Suppressor macrophage treated with lipopolysaccharide for 4 hours (primary cell): ENCODE data around the gene PRSS50.
"Not testable (repeated sequence)": the region's sequence is repeated elsewhere in the genome, so short reads cannot be mapped to it uniquely, and the experiment has no call there.

Experiments
- DNase-seq: peaks from one replicate; pipeline ENCODE4 v3.0.0-alpha.2; 2020

PRSS50 gene

GRCh38 chr3:46717447-46718231 lies at the start of gene PRSS50:
Gene PRSS50 (minus strand): TSS chr3:46717869. CDS start chr3:46717824, 45 bp downstream.
- no peak for DNase-seq

- DNase-seq, result no peak
Measured at GRCh38 chr3:46764206-46764605, 46.5 kb upstream of the PRSS50 start.

- no peak for DNase-seq
Measured at GRCh38 chr3:46763178-46763577, 45.5 kb upstream of the PRSS50 start.

GRCh38 chr3:46759239-46760167 lies 41.8 kb upstream of the PRSS50 start:
- DNase-seq, result no peak

- no peak for DNase-seq
Measured at GRCh38 chr3:46756642-46757041, 39.0 kb upstream of the PRSS50 start.

GRCh38 chr3:46755646-46756045 lies 38.0 kb upstream of the PRSS50 start:
- no peak for DNase-seq

DNA sequence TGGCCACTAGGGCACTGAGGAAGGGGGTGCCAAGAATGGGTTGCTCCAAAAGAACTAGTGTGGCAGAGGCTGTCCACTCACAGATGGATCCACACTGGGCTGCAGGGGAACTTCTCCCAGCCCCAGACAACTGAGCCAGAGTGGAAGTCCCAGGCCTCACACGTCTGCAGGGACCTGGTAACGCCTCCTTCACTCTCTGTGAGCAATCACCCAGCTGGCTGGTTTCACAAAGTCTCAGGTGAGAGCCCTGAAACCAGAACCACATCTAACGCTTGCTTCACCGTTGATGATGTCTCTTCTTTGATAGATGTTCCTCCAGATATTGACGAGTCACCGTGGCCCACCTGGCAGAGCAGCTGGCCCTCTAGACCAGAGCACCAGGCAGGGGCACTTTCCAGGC lies 35.5 kb upstream of the PRSS50 start:
- DNase-seq, result not testable (repeated sequence)

GRCh38 chr3:46750555-46751038 lies 32.9 kb upstream of the PRSS50 start:
- DNase-seq, result no peak

GRCh38 chr3:46749129-46749528 lies 31.5 kb upstream of the PRSS50 start:
- DNase-seq, result no peak

- no peak for DNase-seq
Measured at GRCh38 chr3:46748170-46748569, 30.5 kb upstream of the PRSS50 start.

DNA sequence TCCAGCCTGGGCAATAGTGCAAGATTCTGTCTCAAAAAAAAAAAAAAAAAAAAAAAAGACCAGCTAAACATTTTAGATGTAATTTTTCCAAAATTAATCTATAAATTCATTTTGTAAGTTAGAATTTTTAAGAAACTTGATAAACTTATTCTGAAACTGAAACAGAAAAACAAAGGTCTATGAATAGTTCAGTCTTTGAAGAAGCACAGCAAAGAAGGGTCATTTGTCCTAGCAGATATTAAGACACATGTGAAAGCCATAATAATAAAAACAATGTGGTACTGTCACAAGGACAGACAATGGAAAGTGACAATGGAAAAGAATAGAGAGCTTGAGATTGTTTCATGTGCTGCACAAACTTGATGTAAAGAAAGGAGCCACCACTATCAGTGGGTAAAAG lies 29.0 kb upstream of the PRSS50 start:
- no peak for DNase-seq

DNA sequence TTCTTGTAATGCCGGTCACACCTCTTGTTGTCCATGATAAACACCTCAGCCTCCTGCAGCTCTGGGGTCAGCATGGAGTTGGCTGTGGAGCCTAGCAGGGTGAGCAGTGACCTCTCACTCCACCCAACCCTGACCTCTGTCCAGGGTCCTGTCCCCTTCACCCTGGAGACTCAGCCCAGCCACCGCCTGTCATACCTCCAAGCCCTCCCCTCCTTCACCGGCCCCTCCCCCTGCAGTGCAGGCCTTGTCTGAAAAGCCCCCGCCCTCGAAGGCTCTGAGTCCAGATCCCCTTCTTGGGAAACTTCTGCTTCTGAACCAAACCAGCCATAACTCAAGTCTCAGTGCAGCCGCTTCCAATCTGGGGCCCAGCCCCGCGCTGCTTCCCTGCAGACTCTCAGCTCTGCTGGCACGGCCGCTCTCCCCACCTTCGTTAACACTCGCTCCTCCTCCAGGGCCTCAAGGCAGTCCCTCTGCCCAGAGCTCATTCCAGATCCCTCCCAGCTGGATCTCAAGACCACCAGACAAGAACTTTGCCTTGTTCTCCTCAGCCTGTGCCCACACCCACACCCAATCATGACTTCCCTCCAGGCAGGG lies 25.4 kb upstream of the PRSS50 start:
- DNase-seq, result no peak

GRCh38 chr3:46739565-46739964 lies 21.9 kb upstream of the PRSS50 start:
- DNase-seq, result not testable (repeated sequence)

GRCh38 chr3:46737329-46737731 lies 19.7 kb upstream of the PRSS50 start:
- DNase-seq, result no peak

GRCh38 chr3:46736006-46736872 lies 18.6 kb upstream of the PRSS50 start:
- DNase-seq, result no peak

GRCh38 chr3:46734773-46735172 lies 17.1 kb upstream of the PRSS50 start:
- DNase-seq, result no peak

DNA sequence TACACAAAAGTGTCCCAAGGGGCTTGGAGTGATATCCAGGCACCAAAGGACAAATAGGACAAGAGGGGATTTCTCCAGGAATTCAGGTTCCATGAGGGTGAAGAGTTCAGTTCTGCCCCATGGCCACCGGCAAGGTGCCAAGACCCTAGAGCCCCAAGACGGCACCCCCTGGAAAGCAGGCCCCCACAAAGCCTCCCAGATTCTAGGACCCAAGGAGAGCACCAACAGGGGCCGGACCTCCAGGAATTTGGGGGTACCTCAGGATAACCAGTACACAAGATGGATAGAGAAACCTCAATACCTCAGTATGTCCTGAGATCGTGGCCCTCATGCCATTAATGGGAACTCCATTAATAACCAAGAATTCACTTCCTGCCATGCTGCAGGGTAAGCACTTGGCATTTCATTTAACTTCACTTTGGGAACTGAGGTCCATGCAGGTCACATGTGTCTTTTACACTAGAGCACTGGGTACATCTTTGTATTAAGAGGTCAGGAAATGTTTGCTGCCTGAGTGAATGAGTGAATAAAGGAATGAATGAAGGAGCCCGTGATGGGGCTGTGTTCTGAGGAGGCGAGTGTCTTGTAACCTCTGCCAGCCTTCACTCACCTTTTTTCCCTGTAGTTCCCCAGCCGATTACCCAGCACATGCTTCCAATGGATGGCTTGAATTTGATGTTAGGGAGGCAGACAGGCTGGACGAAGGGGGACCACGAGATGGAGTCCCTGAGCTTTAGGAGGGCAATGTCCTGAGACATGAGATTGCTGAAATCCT lies 15.5 kb upstream of the PRSS50 start:
- DNase-seq, result no peak

DNA sequence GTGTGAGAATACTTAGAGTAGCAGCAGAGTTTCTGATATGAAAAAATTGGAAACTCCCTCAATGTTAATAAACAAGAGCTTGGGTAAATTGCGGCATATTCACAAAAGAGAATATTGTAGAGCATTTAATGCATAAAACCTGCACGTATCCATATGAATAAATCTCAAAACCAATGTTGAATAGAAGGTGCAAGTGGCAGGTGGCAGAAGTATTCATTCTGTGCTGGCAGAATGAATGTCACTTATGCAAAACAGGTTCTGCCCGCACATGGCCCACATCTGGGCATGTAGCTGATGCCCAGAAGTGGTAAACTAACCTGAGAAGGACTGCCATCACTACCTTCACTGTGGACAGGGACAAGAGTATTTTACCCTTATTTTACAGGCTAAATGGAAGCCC lies 14.1 kb upstream of the PRSS50 start:
- DNase-seq, result no peak

- no peak for DNase-seq
Measured at GRCh38 chr3:46730819-46731218, 13.2 kb upstream of the PRSS50 start.

- DNase-seq, result no peak
Measured at GRCh38 chr3:46729038-46729437, 11.4 kb upstream of the PRSS50 start.

DNA sequence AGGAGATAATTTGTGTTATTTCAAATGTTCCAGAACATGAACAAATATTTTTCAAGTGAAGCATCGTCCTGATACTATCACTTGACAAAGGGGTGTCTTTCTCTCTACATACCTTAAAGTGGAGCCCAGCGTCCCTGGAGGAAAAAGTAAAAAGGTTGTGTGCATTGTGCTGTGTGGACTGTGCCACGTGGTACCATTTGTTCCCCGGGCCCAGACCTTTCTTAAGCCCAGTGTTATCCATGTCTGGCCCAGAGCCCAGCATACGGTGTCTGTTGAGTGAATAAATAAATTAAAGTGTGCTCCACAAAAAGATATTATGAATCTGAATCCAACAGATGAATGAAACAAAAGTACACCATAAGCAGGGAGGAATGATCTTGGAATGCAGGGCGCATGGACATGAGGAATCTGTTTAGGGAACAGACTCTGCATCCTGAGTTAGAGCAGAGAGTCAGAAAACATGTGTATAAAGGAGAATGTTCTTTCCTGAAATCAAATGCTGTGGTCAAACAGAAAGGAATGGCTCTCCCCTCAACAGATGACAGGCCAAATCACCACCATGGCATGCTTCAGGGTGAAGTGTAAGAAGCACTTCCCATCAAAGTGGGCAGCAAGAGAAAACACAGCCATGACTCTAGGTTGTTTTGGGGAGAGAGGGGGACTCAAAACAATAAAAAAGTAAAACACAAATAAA lies 8.1 kb upstream of the PRSS50 start:
- DNase-seq, result no peak
